Stimulated activated naive CD4-positive, alpha-beta T cell (primary cell): Measurements from ENCODE around the gene ZNF574.
A peak's percentile ranks its signal among the peaks of the same experiment; 100 is the strongest.

Source experiments
- DNase-seq, 6 experiments: peaks; one replicate each; lab custom pipeline; 2025; lab: John Stamatoyannopoulos, UW

ZNF574 gene

DNA sequence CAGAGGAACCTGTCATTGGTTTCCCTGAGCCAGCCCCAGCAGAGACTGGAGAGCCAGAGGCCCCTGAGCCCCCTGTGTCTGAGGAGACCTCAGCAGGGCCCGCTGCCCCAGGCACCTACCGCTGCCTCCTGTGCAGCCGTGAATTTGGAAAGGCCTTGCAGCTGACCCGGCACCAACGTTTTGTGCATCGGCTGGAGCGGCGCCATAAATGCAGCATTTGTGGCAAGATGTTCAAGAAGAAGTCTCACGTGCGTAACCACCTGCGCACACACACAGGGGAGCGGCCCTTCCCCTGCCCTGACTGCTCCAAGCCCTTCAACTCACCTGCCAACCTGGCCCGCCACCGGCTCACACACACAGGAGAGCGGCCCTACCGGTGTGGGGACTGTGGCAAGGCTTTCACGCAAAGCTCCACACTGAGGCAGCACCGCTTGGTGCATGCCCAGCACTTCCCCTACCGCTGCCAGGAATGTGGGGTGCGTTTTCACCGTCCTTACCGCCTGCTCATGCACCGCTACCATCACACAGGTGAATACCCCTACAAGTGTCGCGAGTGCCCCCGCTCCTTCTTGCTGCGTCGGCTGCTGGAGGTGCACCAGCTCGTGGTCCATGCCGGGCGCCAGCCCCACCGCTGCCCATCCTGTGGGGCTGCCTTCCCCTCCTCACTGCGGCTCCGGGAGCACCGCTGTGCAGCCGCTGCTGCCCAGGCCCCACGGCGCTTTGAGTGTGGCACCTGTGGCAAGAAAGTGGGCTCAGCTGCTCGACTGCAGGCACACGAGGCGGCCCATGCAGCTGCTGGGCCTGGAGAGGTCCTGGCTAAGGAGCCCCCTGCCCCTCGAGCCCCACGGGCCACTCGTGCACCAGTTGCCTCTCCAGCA is 4.2 kb downstream of the ZNF574 start:
- no peak for DNase-seq

GRCh38 chr19:42080764-42081375 is 4.9 kb downstream of the ZNF574 start:
- DNase-seq: no peak

DNA sequence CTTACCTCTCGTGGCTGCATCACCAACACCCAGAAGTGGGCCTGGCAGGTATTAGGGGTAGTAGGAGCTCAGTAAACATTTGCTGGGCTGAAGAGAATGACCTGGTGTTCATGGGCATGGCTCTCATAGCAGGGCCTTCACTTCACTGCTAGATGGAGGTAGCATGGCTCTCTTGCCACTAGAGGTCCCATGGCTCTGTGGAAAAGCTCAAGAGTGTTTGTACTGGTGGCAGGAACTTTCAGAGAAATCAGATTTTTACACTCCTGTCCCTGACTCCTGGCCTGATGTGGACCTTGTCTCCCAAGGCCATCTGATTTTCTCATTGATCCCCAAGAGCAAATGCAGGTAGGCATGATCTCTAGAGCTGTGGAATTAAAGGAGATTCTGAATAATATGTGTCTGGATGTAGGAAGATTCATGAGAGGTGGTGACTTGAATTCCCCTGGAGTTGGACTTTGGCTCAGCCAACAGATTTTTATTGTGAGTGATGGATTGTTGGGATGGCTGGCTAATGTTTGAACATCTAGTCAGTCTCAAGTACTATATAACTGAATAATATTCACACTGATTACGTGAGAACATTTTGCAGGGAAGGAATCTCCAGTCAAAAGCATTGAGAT is 5.7 kb downstream of the ZNF574 start:
- peak in 1 of 6 experiments; percentile 3 for DNase-seq

DNA sequence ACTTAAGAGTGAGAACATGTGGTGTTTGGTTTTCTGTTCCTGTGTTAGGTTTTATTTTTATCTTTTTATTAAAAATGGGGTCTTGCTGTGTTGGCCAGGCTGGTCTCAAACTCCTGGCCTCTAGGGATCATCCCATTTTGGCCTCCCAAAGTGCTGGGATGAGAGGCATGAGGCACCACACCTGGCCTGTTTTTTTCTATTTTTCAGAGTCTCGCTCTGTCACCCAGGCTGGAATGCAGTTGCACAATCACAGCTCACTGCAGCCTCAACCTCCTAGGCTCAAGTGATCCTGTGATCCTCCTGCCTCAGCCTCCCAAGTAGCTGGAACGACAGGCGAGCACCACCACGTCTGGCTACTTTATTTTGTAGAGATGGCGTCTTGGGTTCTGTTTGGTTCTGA is 7.6 kb downstream of the ZNF574 start:
- no peak for DNase-seq

GRCh38 chr19:42086188-42086736 is 10.3 kb downstream of the ZNF574 start:
- no peak for DNase-seq

GRCh38 chr19:42086770-42087550 is 11.0 kb downstream of the ZNF574 start:
- DNase-seq: no peak

GRCh38 chr19:42088471-42089190 is 12.7 kb downstream of the ZNF574 start:
- no peak for DNase-seq

GRCh38 chr19:42089191-42089750 is 13.3 kb downstream of the ZNF574 start:
- DNase-seq: no peak

DNA sequence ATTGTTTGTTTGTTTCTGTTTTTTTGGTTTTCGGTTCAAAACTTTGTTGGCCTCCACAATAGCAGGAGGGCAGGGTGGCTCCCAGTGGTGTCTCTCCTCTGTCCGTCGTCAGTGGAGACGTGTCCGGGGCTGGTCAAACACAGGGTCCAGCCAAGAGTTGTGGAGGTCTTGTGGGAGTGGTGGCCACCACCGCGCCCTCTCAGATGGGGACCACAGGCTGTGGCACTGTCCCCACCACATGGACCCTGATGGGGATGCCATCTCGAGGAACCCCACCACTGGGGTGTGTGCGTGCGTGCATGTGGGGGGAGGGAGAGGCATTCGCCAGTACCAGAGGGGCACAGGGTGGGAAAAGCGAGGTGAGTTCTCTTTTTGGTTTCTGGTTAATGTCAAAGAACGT is 13.8 kb downstream of the ZNF574 start:
- no peak for DNase-seq

DNA sequence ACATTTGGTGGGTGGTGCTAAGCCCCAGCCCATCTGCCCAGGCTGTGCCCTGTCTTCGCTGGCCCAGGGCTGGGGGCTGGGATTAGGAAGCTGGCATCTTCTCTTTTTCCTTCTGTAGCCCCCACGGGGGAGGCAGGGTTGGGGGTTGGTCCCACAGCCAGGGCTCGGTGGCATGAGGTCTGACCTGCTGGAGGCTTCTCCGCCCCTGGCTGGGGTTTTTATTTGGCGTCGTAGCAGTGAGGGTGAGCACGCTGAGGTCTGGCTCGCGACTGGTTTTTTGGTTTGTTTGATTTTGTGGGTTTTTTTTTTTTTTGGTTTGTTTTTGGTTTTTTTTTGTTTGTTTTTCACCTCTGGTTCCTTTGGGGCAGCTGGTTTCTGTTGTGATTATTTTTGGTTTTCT is 14.7 kb downstream of the ZNF574 start:
- no peak for DNase-seq

DNA sequence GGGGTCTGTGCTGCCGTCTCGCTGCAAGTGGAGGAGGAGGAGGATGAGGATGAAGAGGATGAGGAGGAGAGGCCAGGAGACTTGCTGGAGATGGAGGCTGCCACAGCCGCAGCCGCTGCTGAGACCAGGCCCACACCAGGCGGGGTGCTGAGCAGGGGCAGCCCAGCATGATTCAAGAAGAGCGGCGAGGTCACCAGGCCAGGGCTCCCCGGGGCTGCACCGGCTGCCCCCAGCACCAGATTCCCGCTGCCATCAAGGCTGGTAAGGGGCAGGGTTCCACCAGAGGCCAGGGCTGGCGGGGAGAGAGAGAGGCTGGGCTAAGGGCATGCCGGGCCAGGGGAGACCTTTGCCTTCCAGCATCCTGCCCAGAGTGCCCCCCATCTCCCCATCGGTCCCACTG is 15.3 kb downstream of the ZNF574 start:
- no peak for DNase-seq

- DNase-seq: no peak
Measured at GRCh38 chr19:42091742-42092141, 15.8 kb downstream of the ZNF574 start.

DNA sequence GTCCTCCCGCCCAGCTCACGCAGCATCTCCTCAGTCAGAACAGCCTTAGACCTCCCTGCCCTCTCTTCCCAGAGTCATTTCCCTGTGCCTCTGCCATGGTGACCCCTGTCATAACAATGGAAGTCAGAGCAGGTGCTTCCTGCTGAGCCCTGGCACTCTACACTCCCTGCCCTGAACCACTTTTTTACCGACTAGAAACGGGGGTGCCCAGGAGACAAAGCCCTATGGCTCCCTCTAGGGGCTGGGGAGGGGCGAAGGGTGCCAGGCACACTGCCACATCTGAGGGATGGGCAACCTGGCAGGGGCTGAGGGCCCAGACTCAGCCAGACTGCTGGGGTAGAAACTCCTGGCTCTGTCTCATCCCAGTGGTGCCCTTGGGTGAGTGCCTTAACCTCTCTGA is 16.4 kb downstream of the ZNF574 start:
- peak in 3 of 6 experiments; percentile 11 to 17 (median 13) for DNase-seq

DNA sequence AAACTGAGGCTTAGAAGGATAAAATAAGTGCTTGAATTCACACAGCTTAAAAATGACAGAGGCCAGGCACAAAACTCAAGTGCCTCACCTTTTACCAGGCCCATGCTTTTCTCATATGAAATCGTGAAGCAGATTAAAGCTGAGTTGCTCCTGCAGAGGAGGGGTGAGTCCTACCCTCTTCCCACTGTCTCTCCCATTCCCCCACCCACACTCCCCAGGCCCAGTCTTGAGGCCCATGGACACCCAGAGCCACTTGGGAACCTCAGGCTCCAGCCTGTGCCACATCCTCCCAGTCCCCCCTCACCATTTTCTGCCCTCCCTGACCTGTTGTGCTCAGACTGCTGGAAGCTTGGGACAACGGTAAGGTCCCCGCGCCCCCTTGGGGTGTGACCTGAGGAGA is 17.5 kb downstream of the ZNF574 start:
- DNase-seq: no peak

GRCh38 chr19:42093926-42094325 is 18.0 kb downstream of the ZNF574 start:
- no peak for DNase-seq

DNA sequence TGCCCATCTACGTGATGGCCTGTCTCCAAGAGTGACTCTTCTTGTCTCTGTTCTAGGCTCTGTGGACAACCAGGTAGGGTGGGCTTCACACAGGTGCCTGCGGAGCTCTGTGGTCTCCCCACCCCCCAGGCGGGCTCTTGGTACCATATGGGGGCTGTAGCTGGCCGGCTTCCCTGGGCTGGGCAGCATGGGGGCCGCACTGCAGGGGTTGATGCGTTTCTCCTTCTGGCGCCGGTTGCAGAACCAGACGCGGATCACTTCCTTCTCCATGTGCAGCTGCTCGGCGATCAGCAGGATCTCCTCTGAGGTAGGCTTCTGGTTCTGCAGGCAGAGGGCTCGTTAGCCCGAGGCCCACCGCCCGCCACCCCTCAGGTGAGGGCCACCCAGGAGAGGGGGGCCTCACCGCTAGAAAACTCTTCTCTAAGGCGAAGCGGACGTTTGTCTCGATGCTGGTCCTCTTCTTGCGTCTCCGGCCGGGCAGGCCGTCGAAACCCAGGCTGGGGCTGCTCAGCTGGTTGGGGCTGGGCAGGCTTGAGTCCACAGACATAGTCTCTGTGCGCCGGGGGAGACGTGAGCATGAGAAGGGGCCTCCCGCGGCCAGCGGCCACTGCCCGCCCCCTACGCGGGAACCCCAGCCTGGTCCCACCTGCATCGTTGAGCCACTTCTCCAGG is 19.3 kb downstream of the ZNF574 start:
- DNase-seq: no peak

DNA sequence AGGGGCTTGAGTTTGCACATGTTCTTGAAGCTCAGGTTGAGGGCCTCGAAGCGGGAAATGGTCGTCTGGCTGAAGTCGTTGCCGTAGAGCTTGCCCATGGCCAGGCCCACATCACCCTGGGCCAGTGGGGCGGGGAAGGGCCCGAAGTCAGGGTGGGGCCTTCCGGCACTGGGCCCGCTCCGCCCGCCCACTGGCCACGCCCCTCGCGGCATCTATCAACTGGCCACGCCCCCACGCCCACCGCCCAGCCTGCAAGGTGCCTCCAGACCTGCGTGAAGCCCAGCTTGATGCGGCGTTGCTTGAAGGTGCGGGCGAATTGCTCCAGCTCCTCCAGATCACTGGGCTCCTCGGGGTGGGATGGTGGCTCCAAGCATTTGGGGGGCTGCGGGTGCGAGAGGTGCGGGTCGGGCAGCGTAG is 19.9 kb downstream of the ZNF574 start:
- DNase-seq: no peak

GRCh38 chr19:42096255-42096837 is 20.4 kb downstream of the ZNF574 start:
- no peak for DNase-seq

DNA sequence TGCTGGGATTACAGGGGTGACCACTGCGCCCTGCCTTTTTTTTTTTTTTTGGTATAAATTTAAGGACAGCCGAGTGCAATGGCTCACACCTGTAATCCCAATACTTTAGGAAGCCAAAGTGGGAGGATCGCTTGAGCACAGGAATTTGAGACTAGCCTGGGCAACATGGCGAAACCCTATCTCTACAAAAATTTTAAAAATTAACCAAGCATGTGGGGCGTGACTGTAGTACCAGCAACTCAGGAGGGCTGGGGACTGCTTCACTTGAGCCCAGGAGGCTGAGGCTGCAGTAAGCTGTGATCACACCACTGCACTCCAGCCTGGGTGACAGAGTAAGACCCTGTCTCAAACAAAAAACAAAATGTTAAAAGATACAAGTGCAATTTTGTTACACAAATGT is 21.5 kb downstream of the ZNF574 start:
- DNase-seq: no peak

GRCh38 chr19:42098781-42099180 is 22.8 kb downstream of the ZNF574 start:
- DNase-seq: no peak
